Activated T-helper 9 cell treated with anti-CD3 and anti-CD28 coated beads, Interleukin-2, amount 50 U/mL, for 16 hours (primary cell): ENCODE data around the gene PDE11A.
"Not testable (repeated sequence)": the region's sequence is repeated elsewhere in the genome, so short reads cannot be mapped to it uniquely, and the experiment has no call there.

ENCODE experiments used
- DNase-seq: peaks from one replicate; pipeline ENCODE4 v3.0.0-alpha.2; 2020; ENCODE audit warnings: low read depth

PDE11A gene

DNA sequence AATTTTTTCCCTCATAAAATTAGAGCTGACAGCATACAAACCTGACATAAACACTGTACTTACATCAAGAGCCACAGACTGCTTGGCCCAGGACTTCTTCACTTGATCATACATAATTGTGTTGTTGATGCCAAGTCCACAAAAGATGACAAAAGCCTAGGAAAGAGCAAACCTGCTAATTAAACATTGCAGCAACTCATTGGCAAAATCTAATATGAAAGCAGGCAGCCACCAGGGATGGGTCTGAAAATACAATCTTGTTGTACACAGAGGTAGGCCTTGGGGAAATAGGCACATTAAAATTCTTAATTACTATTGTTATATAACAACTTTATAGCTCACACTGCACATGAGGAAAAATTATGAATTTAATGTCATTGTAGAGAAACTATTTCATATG, 255.8 kb downstream of the PDE11A start:
- no peak for DNase-seq

DNA sequence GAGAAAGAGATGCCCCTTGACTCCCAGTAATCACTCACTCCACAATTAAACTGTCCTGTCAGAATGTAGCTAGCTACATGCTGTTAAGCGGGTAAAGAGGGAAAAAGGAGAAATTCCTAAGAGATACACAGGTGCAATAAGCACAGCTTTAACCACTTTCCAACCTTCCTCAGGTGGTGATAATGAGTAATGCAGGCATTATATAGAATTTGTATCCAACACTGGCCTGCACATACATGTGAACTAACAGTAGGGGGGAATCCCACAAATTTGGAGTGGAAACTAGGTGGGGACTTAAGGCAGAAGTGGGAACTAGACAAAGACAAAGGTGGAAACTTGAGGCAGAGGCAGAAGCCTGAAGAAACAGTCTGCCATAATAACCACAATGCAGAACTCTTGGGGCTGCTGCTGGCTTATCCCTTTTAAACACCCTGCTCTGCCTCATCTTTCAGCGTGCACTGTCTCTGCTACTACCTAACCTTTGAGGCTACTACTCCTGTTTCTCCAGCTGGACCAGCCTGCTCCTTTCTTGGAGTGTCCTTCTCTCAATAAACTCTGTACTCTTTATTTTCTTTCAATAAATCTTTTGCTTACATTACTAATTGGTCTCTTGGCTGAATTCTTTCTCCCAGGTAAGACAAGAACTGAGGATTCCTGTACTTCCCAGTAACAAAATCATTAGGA, 259.7 kb downstream of the PDE11A start:
- DNase-seq: no peak

DNA sequence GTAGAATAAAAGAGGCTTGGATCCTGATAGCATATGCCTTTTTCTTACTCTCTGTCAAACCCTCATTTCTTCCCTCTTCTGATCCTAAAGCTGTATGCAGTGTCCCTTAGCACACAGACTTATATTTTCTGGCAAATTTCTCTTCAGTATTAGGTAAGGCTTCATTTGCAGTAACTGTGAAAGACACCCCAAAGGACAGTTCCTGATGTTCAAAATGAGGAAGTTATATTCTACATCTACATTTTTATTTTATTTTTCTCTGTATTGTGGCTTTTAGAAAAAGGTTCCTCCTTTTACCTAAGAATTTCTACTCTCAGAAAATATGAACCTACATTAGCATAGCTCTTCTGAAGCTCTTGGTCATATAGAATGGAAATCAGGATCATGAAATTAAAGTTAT, 261.7 kb downstream of the PDE11A start:
- DNase-seq: no peak

DNA sequence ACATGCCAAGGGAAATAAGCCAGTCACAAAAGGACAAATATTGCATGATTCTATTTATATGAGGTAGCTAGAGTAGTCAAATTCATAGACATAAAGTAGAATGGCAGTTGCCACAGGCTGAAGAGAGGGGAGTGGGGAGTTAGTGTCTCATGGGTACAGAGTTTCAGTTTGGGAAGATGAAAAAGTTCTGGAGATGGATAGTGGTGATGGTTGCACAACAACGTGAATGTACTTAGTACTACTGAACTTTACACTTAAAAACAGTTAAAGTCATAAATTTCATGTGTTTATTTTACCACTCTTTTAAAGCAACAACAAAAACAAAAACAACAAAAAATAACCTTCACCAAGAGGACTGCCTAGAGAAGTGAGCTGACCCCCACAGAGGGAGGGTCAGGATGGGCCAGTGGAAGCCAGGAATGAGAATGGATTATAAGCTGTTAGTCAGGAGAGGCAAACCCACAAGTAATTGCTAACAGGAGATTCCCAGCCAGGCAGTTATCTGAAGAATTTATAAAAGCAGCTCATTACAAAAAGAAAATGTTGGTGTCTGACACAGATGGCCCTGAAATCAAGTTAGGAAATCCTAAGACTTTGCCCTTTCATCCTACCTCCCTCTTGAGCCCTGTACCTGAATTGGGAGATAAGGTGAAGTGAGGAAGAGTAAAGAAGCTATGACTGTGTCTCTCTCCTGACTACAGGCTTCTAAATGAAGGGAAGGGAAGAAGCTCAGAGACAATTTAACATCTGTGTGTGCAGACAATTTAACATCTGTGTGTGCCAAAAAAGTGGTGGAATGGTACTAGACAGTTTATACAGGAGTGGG, 263.4 kb downstream of the PDE11A start:
- DNase-seq: no peak

GRCh38 chr2:177806025-177806424, 266.6 kb downstream of the PDE11A start:
- no peak for DNase-seq

DNA sequence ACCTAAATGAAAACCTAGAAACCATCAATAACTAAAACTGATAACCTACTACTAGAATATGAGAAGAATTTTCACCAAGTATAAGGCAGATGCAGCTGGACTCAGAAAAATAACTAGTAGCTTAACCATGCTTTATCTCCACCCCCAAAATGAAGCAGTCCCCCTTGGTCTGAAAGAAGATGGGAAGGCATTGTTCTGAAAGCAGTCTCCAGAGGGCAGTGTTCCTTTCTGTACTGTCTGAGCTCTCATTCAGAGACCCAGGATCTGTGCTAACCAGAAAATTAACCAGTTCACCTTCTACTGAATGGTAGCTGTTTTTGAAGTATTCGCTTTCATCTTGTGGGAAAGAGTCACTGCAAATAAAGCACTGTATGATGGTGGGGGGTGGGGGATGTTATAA, 273.0 kb downstream of the PDE11A start:
- no peak for DNase-seq

GRCh38 chr2:177797808-177798207, 274.8 kb downstream of the PDE11A start:
- no peak for DNase-seq

DNA sequence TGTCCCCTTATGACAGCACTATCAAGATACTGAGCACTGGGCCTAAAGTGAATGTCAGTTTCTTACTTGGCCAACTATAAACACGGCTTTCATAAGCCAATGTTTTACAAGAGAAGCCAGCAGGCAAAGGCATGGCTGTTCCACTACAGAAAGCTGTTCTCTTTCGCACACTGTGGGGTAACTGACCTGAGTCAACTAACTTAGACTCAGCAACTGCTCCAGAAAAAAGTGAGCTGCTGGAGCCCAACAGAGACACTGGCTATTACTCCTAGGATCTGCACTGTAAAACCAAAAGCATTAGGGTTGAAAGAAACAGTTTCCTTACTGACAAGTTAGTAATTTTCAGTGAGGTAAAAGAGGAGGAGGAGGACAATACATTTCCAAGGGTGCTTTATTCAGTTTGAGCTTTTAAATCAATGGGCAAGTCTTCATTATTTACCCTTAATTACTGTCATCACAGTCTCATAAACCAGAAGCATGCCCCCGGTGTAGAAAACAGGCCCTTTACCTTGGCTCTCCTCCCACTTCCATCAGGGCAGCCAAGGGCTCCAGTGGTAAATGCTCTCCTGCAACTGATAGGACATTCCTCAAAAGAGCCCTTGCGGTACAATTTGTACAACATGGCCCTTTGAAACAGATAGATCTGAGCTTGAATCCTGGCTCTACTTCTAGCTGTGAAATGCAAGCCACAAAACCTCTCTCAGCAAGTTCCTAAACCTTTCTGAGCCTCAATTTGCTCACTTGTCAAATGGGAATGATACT, 275.7 kb downstream of the PDE11A start:
- no peak for DNase-seq

DNA sequence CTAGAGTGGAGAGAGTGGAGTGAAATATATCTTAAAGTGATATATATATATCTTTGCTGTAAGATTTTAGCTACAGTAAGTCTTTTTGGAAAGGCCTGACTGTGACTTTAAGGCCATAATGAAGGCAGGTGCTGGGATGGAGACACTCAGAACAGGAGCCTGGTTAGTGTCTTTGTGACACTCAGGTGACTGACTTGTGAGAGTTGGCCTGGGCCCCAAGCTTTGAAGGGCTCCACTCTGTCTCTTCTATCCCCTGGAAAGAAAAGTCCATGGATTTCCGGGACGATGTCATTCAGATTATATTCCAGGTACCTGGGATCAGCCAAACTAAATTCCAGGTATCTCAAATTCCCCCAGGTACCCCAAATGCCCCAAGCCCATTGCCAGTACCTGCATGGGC, 276.6 kb downstream of the PDE11A start:
- no peak for DNase-seq

- DNase-seq: not testable (repeated sequence)
Measured at GRCh38 chr2:177785143-177785542, 287.4 kb downstream of the PDE11A start.

GRCh38 chr2:177784745-177785067, 287.9 kb downstream of the PDE11A start:
- no peak for DNase-seq

DNA sequence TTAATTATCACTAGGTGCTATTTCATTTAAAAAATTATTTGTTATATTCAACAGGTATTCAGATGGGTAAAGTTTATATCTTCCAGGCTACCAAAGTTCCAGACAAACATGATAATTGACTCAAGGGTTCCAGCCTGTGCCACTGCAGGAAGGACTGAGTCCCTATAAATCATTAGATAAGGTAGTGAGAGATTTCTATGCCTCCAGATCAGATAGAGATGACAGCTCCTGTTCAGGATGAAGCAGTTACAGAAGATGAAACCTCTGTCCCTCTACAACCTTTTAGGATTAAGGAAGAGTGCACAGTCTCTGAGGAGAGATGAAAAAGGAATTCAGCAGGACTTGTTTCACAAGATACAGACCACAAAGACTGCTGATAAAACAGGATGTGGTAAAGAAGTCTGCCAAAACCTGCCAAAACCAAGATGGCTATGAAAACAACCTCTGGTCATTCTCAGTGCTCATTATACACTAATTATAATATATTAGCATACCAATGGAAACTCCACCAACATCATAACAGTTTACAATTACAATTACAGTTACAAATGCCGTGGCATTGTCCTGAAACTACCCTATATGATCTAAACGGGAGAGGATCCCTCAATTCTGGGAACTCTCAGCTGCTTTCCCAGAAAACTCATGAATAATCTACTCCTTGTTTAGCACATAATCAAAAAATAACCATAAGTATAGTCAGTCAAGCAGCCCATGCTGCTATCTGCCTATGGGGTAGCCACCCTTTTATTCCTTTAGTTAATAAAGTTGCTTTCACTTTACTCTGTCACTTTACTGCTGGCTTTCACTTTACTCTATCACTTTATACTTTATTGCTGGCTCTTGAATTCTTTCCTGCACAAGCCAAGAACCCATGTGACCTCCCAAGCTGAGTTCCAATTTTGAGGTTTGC, 288.5 kb downstream of the PDE11A start:
- no peak for DNase-seq

DNA sequence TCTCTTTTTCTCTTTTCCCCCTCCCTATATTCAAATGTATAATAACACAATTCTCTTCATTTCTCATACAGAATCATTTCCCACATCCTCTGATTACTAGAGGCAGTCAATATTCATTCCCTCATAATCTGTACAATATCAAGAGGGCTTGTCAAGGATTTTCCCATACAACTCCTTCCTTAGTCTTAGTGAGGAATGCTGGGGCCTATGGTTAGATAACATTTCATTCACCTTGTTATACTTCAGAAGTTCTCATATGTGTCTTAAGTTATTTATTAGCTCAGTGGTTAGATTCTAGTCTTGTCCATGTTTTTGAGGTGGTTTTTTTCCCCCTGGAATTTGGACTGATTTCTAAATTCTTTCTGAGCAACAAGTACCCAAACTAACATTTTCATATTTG, 289.5 kb downstream of the PDE11A start:
- no peak for DNase-seq

GRCh38 chr2:177782613-177783012, 290.0 kb downstream of the PDE11A start:
- no peak for DNase-seq

DNA sequence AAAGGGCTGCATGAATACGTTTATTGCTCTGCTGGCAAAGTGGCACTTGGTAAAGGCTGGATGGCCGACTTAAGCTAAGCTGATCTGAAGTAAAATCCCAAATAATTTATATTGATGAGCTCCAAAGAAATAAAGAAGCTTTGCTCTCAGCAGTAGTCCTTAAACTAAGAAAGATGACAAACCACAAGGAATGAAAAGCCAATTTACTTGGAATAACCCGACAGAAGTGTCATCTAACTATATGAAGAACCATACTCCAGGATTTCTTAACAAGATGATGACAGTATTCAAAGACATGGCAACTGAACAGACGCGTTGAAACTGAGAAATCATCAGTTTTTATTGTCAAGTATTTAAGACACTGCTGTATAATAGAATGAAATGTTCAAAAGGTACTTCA, 294.1 kb downstream of the PDE11A start:
- DNase-seq: no peak

- DNase-seq: no peak
Measured at GRCh38 chr2:177772529-177772928, 300.0 kb downstream of the PDE11A start.

- DNase-seq: no peak
Measured at GRCh38 chr2:177771191-177771590, 301.4 kb downstream of the PDE11A start.

DNA sequence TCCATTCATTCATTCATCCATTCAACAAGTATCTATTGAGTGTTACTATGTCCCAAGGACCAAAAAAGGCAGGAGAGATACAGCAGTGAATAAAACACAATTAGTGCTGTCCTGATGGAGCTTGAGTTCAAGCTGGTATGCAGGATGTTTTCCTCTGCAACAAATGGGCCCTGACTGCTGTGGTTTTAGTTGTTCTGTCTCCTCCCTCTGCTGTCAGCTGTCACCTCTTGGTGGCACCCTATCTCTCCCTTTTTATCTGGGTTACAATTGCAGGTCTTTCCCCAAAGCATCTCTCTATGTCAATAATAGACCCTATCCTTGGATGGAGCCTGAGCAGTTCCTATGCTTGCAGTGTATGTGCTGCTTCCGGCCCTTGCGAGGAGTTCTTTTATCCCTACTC, 304.8 kb downstream of the PDE11A start:
- no peak for DNase-seq

- no peak for DNase-seq
Measured at GRCh38 chr2:177765698-177766097, 306.9 kb downstream of the PDE11A start.

GRCh38 chr2:177763531-177764265, 308.9 kb downstream of the PDE11A start:
- DNase-seq: peak; percentile 52

GRCh38 chr2:177759443-177759842, 313.1 kb downstream of the PDE11A start:
- DNase-seq: no peak
